Neutrophil (primary cell): ENCODE measurements around the gene CC2D1A.

Experiments
- H3K27ac ChIP-seq: fragments of 200-600 bp; sonication (generic); 2 replicates; pipeline ENCODE4 v1.5.1; 2016; ENCODE audit warnings: mild to moderate bottlenecking, moderate library complexity
- H3K27me3 ChIP-seq: fragments of 200-600 bp; sonication (generic); 2 replicates; pipeline ENCODE4 v1.6.0; 2016; ENCODE audit warnings: mild to moderate bottlenecking
- H3K36me3 ChIP-seq: fragments of 200-600 bp; sonication (generic); 2 replicates; pipeline ENCODE4 v1.5.1; 2017
- H3K4me1 ChIP-seq, 2 experiments: fragments of 200-600 bp in 1 of 2; sonication (generic) in 1 of 2; 1 replicate in 1 of 2; 2 replicates in 1 of 2; pipeline versions ENCODE4 v1.5.1 to v1.6.1; 2013 to 2016; ENCODE audit warnings: low read depth in 1 of 2, low read length in 1 of 2, mild to moderate bottlenecking in 1 of 2, moderate library complexity in 1 of 2; ENCODE audit not compliant: control insufficient read depth in 1 of 2, insufficient read depth in 1 of 2
- H3K4me3 ChIP-seq, 2 experiments: fragments of 200-600 bp in 1 of 2; sonication (generic) in 1 of 2; 1 replicate in 1 of 2; 2 replicates in 1 of 2; pipeline ENCODE4 v1.5.1; 2013 to 2016; ENCODE audit warnings: low read depth in 1 of 2, low read length in 1 of 2, mild to moderate bottlenecking in 1 of 2, moderate library complexity in 1 of 2
- H3K9me3 ChIP-seq: fragments of 200-600 bp; sonication (generic); 2 replicates; pipeline ENCODE4 v1.5.1; 2016
- TF ChIP-seq, protein P1 (sequence below): fragments of 200-600 bp; sonication (generic); IDR thresholded peaks from 2 replicates; pipeline ENCODE4 v1.5.1; 2016; ENCODE audit warnings: antibody characterized with exemption

CC2D1A gene

DNA sequence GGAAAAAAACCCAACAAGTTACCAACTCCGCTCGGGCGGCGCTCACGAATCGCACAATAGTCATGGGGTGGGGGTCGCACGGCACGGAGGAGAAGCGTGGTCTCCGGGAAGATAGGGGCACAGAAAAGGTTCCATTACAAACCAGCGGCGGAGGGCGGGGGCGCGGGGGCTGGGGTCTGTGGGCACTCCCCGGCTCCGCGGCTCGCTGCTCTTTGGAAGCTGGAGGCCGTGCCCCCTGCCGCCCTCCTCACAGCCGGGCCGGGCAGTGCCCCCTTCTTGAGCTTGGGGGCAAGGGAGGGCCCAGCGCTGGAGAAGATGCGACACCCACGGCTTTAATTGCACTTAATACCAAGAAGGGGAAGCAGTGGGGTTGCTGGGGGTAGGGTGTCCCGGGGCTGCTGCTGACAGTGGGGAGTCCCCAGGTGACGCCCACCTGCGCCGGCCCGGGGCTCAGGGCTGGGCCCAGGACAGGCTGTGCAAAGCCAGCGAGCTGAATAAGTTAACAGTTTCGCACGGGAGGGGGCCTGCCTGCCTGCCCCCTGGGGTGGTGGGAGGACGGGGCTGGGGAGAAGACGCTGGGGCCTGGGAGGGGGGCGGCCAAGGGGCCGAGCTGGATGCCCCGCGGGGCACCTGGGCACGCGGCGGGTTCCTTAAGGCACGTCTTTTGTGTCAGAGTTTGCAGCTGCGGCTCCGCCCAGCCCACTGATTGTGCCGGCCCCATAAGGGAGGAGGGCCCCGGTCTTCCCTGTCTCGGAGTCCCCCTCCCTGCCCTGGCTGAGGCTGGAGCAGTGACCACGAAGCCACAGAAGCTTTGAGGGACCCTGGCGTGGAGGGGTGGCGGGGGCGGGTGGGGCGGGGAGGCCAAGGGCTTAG lies 56.1 kb downstream of the CC2D1A start:
- no peak overlapping the region for H3K4me3 ChIP-seq
- peaks cover 99% of the 10 kb centered on the region for H3K36me3 ChIP-seq
- no peak overlapping the region for H3K27ac ChIP-seq
- TF ChIP-seq, protein P1, sequence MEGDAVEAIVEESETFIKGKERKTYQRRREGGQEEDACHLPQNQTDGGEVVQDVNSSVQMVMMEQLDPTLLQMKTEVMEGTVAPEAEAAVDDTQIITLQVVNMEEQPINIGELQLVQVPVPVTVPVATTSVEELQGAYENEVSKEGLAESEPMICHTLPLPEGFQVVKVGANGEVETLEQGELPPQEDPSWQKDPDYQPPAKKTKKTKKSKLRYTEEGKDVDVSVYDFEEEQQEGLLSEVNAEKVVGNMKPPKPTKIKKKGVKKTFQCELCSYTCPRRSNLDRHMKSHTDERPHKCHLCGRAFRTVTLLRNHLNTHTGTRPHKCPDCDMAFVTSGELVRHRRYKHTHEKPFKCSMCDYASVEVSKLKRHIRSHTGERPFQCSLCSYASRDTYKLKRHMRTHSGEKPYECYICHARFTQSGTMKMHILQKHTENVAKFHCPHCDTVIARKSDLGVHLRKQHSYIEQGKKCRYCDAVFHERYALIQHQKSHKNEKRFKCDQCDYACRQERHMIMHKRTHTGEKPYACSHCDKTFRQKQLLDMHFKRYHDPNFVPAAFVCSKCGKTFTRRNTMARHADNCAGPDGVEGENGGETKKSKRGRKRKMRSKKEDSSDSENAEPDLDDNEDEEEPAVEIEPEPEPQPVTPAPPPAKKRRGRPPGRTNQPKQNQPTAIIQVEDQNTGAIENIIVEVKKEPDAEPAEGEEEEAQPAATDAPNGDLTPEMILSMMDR: no peak
- no peaks in the 10 kb centered on the region for H3K9me3 ChIP-seq
- no peaks in the 10 kb centered on the region for H3K4me1 ChIP-seq
- no peaks in the 10 kb centered on the region for H3K27me3 ChIP-seq

DNA sequence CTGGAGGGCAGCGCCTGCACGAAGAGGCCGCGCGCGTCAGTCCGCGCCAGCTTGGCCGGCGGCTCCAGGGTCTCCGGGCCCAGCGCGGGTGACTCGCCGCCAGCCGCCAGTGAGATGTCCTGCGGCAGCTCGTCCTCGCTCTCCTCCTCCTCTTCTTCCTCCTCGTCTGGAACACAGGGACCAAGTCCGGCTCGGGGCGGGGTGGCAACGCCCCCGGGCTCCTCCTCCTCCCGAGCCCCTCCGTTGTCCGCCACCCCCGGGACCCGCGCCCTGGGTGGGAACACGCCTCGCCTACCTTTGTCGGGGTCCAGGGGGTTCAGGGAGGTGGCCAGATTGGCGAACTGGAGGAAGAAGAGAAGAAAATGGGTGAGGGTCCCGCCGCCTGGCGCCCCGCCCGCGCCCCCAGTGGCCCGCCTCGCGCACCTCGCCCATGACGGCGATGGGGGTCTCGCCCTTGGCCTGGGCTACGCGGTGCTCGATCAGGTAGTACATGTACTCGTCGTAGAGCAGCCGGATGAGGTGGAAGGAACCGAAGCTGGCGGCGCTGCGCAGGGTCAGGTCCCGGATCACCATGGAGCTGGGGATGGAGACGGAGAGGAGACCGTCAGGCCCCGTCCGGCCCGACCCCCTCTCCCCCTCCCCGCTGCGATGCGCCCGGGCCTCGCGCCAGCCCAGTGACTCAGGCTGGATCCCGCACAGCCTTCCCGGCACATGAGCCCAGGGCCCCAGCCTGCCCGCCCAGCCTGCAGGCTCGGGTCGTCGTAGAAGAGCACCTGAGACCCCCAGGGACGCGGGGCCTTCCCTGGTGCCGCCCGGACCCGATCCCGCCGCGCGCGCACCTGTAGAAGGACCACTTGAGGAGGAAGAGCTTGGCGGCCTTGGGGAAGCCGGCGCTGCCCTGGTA lies 57.0 kb downstream of the CC2D1A start:
- TF ChIP-seq, protein P1: no peak
- Histone ChIP-seq H3K4me3 (no peak overlapping the region), H3K4me1 (no peaks in the 10 kb centered on the region), H3K27ac (no peak overlapping the region), H3K36me3 (peaks cover 99% of the 10 kb centered on the region), H3K9me3 (no peaks in the 10 kb centered on the region), H3K27me3 (no peaks in the 10 kb centered on the region)

DNA sequence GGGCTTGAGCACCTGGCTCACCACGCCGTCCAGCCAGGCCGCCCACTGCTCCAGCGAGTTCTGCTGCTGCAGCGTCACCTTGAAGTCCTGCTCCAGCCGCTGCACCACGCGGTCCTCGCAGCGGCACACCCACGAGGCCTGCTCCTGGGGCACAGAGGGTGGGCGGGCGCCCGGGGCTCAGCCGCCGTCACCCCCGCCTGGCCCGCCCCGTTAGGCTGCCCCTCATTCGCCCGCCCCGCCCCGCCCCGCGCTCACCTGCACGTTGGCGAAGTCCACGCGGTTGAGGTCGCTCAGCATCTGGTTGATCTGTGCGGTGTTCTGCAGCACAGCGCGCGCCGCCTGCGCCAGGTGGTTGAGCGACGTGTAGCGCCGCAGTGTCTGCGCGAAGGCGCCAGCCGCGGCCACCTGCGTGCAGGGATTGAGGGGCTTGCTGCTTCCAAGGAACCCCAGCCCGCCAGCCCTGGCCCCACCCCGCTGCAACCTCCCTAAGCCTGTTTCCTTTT lies 57.7 kb downstream of the CC2D1A start:
- peaks cover 99% of the 10 kb centered on the region for H3K36me3 ChIP-seq
- TF ChIP-seq, protein P1: no peak

DNA sequence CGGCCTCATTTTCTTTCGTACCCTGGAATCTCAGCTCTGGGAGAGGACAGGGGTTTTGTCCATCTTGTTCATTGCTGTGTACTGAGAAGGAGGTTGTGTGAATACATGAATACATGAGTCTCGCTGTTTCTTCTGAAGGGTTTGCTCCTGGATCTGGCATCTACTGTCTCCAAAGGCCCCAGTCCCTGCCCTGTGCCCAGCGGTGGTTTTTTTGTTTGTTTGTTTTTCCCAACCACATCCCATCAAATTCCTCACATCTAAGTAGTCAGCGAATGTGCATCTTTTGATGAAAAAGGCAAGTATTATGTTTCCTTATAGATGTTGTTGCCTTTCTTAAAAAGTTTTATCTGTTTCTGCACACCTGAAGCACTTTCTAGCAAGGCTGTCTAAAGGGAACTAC lies 58.8 kb downstream of the CC2D1A start:
- TF ChIP-seq, protein P1: no peak
- H3K36me3 ChIP-seq: peaks cover 99% of the 10 kb centered on the region
- no peaks in the 10 kb centered on the region for H3K27me3 ChIP-seq
- H3K9me3 ChIP-seq: no peaks in the 10 kb centered on the region
- no peaks in the 10 kb centered on the region for H3K4me1 ChIP-seq
- H3K4me3 ChIP-seq: no peak overlapping the region
- H3K27ac ChIP-seq: no peak overlapping the region

More for the DNA sequence above, 57.7 kb downstream of the CC2D1A start:
- Histone ChIP-seq H3K4me1 (no peaks in the 10 kb centered on the region), H3K4me3 (no peak overlapping the region), H3K9me3 (no peaks in the 10 kb centered on the region), H3K27ac (no peak overlapping the region), H3K27me3 (no peaks in the 10 kb centered on the region)

DNA sequence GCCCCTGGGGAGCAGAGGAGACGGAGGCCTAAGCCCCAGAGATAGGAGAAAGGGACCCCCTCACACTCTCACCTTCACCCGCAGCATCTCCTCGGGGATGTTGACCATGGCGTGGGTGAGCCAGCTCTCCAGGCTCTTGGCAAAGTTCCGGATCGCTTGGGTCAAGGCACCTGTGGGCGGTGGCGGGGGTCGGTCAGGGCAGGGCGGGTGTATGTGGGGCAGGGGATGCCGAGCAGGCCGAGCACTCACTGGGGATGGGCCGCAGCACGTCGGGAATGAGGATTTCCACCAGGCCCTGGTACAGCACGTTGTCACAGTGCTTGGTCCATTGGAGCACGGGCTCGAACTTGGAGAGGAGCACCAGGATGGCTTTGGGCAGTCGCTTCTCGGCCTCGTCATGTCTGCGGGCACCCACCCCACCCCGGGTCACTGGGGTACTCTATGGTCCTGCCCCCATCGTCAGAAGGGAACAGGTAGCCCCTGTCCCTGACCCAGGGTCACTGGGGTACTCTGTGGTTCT lies 59.4 kb downstream of the CC2D1A start:
- Histone ChIP-seq H3K27me3 (no peaks in the 10 kb centered on the region), H3K9me3 (no peaks in the 10 kb centered on the region), H3K4me1 (no peaks in the 10 kb centered on the region), H3K36me3 (peaks cover 98% of the 10 kb centered on the region), H3K4me3 (no peak overlapping the region), H3K27ac (no peak overlapping the region)
- TF ChIP-seq, protein P1: no peak
